GM21360 (cell line): Measurements from ENCODE around the gene MOB2.

ENCODE experiments used
- ATAC-seq: cut with Tn5 transposase; IDR thresholded peaks from one replicate; pipeline ENCODE4 v1.9.1; 2021; ENCODE audit warnings: mild to moderate bottlenecking, moderate library complexity; ENCODE audit not compliant: unreplicated experiment

MOB2 gene

DNA sequence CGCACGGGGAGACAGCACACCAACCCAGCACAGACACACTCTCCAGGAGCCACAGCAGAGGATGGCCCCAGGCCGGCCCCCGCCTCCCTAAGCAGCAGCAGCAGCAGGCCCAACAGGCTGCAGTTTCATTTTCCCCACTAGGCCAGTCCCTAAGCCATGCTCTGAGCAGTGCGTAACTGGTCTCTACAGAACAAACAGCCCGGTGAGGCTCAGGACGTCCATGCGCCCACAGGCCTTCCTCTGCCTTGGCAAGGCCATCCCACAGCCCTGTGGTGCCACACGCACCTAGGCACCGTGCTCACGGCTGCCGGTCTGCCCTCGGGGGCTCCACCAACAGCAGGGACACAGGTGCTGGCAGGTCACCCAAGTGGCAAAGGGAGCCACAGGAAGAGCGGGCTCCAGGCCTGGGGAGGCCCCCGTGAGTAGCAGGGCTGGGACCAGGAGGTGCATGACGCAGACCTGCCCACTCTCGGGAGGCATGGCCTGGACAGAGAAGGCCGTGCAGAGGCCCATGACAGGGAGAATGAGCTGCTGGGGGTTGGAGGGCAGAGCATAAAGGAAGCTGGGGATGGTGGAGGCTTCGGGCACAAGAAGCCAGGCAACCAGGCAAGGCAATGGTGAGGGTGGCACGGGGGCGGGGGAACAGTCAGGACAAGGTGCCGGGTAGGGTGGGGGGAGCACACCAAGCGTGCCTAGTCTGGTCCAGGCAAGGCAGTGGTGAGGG lies 1.4 kb upstream of the MOB2 start:
- no peak for ATAC-seq

DNA sequence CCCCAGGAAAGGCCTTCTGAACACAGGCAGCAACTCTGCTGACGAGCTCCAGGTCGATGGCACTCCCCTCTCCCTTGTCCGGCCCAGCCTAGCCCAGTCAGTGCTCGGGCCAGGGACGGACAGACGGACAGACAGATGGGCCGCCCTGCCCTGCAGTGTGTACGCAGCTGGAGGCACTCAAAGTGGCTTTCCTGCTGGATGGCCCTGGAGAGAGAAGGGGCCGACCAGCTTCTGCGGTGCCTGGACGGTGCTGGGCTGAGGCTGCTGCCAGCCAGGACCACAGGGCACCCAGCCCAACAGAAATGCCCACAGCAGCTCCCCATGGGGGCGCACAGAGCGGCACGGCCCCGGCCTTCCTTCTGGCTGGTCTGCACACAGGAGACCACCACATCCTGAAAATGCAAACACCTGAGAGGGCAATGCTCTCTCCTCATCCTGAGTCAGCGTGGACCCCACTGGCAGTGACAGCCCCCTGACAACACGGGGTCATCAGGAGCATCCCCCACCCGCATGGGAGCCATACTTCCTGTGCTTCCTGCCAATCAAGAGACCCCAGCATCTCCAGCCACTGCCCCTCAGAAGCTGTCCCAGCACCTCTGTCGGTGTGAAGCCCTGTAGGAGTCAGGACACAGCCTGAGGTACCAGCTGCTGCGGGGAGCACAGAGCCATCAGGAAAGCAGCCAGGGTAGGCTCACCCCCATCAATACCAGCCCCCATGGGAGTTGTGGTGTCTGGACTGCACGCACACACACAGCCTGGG lies 692 bp upstream of the MOB2 start:
- no peak for ATAC-seq

DNA sequence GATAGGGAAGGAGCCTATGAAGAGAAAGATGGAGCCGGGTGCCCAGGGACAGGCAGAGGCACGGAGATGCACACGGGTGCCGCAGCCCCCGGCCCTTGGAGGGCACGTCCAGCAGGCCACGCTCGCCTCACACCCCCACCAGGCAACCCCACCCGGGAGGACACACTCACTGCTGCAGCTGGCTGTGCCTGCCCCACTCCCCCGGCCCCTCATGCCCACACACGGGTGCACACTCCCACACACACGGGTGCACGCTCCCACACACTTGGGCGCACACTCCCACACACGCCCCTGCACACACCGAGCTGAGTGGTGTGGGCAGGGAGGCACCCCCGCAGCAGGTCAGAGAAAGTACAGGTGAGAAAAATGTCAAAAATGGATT lies 1.1 kb downstream of the MOB2 start:
- ATAC-seq: no peak

DNA sequence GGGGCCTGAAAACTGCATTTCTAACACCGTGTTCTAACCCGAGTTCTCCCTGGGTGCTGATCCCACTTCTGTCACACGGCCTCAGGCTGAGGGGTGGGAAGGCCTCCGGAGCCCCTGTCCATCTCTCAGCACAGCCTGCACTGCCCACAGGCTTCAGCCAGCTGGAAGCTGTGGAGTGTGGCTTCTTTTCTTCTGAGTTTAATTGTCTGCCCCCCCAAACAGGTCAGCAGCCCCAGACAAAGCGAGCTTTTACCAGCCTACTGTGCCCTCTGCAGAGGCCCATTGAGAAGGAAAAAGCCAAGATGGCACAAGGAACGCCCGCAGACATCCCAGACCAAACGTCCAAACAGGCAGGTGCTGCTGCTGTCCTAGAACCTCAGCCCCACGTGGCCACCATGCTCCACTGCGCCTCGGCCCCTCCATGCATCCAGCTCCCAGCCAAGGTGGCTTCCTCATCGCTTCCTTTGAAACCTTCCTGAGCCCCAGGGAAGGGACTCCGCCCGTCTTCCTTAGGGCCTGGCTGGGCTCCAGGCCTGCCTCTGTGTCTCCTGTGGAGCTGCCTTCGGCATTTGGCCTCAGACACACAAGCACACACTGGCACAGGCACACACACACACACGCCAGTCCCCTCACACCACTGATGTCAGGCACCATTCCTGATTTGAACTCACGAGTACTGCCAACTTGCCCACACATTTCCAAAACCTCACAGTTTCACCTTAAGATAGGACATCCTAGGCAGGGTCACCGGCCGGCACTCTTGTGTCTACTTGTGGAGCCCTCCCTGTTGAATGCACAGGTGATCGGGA lies 1.7 kb downstream of the MOB2 start:
- ATAC-seq: no peak

DNA sequence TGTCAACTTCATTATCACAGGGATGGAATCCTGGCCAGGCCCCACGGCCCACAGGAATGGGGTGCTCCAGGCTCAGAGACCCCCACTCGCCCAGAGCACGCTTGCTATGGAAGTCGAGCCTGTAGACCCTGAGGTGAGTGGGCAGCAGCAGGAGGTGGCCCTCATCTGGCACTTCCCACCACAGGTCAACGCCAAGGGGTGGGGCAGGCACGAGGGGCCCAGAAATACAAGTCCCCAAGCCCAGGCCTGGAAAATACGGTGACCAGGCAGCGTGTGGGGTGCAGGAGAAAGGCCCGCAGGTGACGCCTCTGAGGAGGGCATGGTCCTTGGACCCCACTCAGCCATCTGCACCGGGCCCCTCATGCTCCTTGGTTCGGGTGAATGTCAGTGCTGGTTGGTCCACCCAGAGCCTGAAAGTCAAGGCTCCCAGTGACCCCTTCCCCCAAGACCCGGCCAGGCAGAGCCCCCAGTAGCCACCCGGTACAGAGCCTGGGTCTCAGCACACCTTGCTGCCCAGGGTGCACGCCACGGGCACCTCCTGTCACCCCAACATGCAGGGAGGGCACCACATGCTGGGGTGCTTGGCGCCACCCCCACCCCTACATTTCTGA lies 2.4 kb downstream of the MOB2 start:
- no peak for ATAC-seq

DNA sequence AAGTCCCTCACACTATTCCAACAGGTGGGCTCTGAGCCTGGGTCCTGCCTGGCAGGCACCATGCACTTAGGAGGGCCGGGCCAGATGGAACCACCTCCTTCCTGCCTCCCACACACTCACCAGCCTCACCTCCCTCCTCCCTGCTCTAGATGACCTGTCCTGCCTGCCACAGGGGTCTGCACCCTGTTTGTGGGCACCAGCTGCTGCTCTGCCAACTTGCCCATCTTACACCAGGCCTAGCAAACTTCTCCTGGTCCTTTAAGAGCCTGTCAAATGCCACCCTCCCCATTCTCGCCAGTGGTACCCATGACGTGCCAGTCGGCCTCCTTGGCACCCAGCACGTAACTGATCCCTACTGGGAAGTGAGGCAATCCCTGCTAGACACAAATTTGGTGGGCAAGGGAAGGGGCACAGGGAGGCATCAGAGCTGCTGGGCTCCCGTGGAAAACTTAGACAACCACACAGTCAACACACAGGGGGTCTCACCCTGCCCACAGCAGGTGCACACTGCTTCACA lies 3.1 kb downstream of the MOB2 start:
- ATAC-seq: no peak

DNA sequence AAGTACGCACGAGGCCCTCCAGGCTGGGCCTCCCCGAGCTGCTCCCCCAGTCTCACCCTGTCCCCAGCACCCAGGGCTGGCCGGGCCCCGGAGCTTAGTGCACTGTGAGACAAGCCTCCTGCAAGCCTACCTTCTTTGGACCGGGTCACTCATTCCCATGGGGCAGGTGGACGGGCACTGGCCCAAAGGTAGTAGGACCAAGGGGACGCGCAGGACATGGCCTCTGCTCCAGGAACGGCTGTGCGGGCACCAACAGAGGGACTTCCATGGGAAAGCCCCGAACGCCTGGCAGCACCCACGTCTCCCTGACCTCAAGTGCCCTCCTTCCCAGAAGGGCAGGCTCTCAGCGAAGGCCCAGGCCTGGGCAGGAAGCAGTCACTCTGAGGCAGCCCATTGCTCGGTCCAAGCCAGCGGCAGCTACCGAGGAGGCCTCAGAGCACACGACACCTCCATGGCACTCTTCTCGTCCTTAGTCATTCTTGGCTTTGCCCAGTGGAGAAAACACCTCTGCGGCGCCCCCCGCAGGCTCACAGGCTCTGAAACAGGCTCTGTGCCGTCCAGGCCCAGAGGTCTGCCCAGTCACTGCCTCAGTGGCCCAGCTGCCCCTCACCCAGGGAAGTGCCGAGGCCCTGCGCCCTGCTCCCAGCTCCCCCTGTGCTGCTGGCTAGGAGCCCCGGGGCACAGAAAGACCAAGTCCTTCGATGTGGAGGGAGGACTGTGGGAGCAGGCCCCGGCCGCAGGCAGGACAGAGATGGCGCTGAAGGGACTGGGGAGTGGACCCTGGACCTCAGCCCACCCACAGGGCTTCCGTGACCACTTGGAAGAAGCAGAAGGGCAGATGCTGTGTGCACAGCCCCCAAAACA lies 3.8 kb downstream of the MOB2 start:
- no peak for ATAC-seq

DNA sequence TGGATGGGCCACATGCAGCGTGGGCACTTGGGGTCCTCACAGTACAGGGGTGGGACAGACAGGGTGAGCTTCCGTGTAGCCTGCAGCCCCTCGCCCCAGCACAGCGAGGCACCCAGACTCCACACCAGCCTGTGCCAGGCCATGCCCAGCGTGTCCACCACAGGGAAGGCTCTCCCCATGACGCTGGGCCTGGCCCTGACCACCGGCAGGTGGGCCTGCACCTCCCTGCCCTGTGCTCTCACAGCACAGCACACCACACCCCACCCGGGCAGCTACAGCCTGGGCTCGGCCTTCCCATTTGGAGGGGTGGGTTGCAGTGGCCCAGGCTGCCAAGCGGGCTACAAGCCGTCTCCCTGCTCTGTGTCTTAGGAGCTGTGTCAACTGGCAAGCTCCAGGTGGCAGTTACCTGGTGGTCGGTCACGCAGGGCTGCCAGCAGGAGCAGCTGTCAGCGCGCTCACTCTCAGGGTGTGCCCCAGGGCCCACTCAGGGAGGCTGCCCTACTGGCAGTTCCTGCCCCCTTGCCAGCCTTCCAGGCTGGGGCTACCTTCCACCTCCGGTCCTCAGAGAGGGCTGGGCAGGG lies 4.6 kb downstream of the MOB2 start:
- ATAC-seq: no peak

DNA sequence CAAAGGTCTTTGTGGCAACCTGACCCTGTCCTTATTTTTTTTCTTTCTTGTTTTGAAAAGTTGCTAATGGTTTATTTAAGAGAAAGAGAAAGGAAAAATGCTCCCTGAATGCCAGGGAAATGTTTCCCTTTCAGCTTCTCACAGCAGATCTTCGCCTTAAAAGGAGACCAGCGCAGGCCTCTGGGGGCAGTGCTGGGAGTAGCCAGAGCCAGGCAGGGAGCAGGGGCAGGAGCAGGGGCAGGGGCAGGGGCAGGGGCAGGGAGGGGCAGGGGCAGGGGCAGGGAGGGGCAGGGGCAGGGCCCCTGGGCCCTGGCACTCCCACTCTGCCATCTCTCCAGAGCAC lies 5.1 kb downstream of the MOB2 start:
- ATAC-seq: no peak

DNA sequence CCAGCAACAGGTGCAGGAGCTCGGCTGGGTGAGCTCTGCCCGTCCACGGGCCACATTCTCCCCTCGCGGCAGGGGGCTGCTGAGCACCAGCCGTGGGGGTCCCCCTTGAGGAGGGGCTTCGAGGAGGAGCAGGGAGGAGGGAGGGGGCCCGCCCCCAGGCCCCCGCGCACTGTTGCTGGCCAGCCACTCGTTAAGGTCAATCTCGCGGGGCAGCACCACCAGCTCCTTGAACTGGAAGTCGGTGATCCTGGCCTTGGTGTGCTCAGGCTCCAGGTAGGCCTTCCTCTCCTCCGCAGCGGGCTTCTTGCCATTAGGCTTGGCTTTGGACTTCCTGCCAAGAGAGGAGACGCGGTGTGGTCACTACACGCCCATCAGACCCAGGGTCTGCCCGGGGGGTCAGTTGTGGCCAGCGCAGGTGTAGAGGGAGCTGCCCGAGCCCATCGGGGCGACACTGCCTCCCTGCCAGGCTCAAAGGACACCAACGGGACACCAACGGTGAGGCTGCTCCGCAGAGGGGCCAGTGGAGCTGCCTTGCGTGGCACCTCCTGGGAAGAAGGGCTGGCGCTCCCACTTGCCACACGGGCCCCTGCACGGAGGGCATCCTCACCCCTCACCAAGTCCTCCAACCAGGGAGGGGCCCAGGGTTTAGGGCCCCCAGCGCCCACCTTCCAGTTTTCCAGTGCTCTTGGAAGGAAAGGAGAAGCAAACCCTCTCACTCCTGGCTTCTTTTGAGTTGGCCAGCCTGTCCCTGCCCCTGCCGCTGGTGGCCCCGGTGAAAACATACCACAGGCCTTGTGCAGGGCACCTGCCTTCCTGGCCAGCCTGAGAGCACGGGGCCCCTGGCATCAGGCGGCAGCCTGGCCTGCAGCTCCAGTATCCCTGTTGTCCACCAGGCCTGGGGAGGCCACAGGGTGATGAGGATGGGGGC lies 5.8 kb downstream of the MOB2 start:
- no peak for ATAC-seq

DNA sequence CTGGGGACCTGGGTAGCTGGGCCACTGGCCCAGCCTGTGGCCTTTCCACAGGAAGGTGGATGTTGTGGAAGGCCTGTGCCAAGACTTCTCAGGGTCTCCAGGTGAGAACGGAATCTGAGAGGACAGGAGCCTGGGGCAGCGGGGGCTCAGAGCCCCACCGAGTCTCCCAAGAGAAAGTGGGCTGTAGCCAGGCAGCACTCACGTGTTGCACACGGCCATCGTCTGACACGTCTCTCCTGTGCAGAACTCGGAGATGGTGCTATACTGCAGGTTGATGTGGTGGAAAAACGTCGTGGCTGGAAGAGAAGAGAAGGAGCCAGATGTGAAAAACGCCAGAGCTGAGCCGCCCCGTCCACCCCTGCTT lies 6.4 kb downstream of the MOB2 start:
- ATAC-seq: no peak

DNA sequence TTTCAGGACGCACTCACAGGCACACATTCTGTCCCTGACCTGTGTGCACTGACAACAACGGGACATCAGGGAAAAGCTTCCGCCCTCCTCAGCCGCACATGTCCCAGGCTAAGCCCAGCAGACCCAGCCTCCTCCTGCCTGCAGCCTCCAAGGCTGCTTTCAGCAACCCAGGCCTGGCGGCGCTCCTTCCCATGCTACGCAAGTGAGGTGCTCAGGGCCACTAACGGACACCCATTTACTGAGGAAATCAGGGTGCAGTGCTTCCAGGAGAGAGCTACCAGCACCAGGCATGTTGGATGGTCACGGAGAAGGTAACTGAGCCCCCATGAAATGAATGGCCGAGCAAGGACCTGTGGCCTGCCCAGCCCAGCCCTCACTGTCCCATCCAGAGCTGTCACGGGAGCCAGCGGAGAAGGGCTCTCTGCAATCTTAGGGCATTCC lies 6.9 kb downstream of the MOB2 start:
- no peak for ATAC-seq

DNA sequence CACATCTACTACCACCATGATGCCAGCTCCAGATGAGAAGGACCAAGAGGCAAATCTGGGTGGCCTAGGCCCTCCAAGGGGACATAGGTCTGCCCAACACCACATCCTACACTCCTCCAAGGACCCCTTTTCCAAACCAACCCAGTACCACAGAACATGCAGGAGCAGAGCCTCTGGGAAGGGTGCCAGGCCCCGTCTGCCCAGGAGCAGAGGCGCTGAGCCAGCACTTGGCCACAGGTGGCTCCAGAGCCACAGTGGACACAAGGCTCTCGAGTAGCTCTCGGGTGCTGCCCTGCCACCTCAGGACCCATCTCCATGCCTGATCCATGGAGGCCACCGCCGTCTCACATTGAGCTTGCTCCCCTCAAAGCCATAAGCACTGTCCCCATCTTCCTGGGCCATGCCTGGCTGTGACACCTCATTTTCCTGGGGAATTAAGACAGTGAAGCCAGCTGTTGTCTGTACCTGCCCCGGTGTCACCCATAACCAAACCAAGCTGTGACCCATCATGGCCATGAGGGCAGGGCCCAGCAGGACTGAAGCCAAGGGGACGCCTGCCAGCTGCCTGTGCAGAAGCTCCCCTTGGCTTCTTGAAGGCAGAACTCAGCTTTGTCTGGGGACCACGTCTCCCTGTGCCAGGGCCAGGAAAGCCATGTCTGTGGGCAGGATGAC lies 7.4 kb downstream of the MOB2 start:
- no peak for ATAC-seq

DNA sequence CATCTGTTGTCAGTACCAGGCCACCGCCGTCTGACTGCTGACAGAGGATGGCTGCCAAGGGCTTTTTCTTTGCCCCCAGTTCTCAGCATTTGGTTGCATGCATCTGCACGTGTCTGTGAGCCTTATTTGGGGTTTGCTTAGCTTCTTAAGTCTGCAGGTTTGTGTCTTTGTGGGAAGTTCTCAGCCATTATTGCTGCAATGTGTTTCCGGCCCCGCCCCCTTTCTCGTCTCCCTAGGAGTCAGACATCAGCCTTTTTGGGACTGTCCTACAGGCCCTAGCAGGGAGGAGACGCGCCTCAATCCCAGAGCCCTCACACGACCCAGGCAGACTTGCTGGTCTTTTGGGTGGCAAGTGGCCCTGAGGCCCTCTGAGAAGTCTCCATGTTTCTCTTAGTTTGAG lies 8.0 kb downstream of the MOB2 start:
- ATAC-seq: no peak

DNA sequence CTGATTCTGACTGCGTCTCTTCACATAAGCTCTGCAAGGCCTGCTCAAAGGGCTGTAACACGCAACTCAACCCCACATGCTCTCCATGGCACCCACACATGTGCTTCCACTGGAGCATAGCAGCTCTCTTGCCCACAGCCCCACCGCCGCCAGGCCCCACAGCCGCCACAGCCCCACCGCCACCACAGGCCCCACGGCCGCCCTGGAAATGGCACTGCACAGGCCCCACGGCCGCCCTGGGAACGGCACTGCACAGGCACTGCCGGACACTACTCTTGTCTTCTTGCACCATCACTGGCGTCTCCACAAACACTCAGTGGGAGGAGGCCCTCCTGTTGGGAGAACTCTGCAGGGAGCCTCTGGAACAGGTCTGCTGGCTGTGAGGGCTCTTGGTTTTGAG lies 8.6 kb downstream of the MOB2 start:
- ATAC-seq: no peak

DNA sequence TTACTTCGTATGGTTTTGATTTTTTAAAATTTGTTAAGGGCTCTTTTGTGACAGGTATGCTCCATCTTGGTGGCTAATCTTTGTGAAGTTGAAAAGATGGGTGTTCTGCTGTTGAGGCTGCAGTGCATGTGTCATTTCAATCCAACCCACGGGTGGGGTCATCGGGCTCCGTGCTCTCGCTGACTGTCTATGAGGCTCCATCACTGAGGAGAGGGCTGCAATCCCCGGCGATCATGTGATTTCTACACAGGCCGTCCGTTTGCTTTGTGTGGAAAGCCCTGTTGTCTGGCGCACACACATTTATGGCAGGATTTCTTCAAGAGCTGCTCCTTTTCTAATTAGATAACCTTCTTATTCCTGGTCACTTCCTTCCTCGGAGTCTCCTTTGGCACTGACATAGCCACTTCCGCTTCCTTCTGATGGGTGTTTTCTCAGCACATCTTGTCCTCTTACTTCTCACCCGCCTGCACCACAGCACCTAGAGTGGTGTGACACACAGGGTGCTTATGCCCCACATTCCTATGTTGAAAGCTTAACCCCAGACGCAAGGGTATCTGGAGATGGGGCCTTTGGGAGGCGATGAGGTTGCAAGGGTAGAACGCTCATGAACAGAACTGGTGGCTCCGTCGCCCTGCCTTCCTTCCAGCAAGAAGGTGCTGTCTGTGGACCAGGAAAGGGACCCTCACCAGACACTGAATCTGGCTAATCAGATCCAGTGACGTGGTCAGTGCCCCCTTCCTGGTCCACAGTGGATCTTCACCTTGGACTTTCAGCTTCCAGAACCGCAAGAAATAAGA lies 9.4 kb downstream of the MOB2 start:
- no peak for ATAC-seq

DNA sequence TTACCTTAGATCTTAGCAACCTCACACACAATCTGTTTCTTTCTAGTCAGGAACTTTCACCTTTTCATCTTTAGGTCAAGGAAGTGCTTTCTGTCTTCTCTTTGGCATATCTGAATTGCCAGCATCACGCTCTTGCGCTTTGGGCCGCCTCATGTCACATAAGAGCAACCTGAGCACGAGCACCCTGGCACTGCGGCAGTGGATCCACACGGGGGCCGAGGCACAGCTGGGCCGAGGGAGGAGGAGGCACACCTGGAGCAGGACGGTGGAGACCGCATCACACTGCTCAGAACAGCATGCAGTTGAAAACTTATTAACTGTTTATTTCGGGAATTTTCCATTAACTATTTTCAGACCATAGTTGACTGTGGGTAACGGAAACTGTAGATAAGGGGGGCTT lies 10.7 kb downstream of the MOB2 start:
- ATAC-seq: no peak

DNA sequence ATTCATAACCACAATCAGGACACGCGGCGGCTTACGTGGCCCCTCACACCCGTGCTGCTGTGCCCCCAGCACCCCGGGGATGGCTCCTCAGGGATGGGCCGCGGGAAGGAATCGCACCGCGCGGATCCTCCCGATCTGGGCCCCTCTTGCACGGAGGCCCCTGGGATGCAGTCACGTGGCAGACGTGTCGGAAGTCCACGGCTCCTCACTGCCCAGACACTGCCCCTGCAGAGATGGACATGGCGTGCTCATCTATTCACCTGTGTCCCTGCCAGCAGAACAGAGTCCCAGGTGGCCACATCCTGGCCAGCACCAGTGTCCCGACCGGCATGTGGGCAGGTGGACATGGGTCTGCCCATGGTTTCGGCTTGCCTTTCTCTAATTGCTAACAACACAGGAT lies 12.8 kb downstream of the MOB2 start:
- ATAC-seq: no peak
